Raji (cell line): ENCODE results near the gene CYP4B1.

Experiments
- POLR2A ChIP-seq: IDR thresholded peaks from 2 replicates; pipeline ENCODE4 v1.6.1; 2011; ENCODE audit warnings: low read depth, low read length, control low read depth; ENCODE audit not compliant: insufficient read depth

CYP4B1 gene

DNA sequence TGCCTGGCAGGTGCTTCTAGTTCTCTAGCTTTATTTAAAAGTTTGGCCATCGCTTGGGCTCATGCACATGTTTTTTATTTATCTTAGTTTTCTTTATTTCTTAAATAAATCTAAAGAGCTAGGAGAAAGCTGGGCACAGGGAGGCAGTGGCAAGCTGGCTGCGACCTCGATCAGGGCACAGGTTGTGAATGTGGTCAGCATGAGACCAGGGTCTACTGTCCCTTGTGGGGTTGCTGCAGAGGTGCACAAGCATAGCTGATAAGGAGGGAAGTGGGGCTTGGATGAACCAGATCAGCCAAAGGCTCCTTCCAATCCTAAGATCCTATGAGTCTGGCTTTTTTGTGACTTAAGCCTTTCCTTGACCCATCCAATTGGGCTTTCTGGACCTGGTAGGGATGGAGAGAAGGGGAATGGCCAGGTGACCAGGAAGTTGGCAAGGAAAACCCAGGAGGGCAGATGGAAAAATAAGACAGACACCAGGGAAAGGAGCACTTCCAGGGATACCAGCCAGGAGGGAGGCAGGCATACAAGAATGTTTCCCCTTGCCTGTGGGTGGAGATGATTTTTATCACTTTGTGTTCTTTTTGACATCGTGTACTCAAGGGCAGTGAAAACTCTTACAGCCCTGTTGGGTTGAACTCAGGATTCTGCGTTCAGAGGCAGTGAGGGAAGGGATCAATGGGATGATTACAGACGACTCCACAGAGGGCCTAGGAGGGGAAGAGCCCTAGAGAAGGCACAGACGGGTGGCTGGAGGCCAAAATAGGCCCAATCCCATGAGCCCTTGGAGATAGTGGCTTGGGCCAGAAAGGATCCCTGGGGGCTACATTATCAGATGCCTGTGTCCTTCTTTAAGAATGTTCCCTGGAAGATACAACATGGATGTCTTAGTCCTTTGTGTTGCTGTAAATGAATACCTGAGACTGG is 8.5 kb downstream of the CYP4B1 start:
- TF ChIP-seq POLR2A = no peak

GRCh38 chr1:46809071-46809470 is 10.2 kb downstream of the CYP4B1 start:
- no peak for TF ChIP-seq POLR2A

GRCh38 chr1:46809904-46810303 is 11.1 kb downstream of the CYP4B1 start:
- no peak for TF ChIP-seq POLR2A

DNA sequence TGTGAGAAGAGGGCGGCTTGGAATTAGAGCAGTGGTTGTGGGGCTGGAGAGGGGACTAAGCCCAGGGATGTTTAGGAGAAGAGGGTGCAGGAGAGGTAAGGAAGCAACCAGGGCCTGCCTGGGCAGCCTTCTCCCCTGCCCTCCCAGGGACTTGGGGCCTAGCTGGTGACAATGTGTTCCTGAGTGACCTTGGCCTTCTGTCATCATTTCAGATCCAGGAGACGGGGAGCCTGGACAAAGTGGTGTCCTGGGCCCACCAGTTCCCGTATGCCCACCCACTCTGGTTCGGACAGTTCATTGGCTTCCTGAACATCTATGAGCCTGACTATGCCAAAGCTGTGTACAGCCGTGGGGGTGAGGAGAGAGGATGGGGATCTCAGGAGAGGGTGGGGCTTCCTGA is 11.8 kb downstream of the CYP4B1 start:
- no peak for TF ChIP-seq POLR2A

DNA sequence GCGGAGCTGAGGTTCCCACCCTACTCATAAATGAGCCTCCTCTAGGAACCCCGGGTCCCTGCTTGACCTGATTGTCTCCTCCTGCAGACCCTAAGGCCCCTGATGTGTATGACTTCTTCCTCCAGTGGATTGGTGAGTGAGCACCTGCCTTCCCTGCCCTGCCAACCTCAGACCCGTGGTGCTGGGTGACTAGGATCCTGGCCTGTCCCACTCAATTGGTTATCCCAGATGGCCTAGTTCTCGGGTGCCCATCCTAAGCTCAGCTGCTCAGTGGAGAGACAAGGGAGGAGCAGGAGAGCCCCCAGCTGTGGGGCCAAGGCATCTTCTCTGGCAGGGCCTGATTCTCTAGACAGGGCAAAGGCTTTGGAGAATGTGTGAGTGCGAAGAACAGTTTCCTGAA is 12.2 kb downstream of the CYP4B1 start:
- no peak for TF ChIP-seq POLR2A

GRCh38 chr1:46812065-46812963 is 13.5 kb downstream of the CYP4B1 start:
- TF ChIP-seq POLR2A = no peak

DNA sequence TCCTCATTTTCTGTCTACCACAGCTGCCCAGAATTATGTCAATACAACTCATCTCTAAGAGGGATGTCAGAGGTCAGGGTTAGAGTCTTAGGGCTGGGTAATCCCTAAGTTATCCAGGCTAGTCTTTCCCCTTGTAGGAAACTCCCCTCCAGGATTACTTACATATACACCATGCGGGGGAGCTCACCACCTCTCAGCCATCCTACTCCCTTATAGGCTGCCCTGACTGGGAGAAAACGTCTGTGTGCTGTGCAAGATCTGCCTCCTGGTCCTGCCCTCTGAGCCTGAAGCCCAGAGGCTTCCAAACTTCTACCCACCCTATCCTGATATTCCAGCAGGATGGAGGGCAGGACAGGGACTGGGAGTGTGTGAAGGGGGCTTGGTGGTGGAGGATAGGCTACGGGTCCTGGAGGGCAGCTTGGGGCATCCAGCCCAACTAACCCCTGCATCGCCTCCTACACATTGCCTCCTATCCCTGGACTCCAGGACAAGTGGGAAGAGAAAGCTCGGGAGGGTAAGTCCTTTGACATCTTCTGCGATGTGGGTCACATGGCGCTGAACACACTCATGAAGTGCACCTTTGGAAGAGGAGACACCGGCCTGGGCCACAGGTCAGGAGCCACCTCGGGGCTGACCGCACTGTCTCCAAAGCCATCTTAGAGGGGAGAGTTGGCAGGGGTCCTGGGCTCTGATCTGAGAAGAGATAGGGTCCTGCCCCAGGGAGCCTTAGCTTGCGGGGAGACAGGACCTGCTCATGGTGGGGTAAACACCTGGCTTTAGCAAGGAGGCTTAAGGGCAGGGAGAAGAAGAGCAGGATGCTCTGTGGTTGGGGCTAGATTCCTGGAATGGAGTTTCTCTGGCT is 14.4 kb downstream of the CYP4B1 start:
- no peak for TF ChIP-seq POLR2A

- no peak for TF ChIP-seq POLR2A
Measured at GRCh38 chr1:46813858-46814396, 15.1 kb downstream of the CYP4B1 start.

- TF ChIP-seq POLR2A = no peak
Measured at GRCh38 chr1:46815133-46815532, 16.3 kb downstream of the CYP4B1 start.

GRCh38 chr1:46816930-46817329 is 18.1 kb downstream of the CYP4B1 start:
- no peak for TF ChIP-seq POLR2A

- TF ChIP-seq POLR2A = no peak
Measured at GRCh38 chr1:46817814-46818213, 19.0 kb downstream of the CYP4B1 start.

- no peak for TF ChIP-seq POLR2A
Measured at GRCh38 chr1:46818591-46818990, 19.7 kb downstream of the CYP4B1 start.

DNA sequence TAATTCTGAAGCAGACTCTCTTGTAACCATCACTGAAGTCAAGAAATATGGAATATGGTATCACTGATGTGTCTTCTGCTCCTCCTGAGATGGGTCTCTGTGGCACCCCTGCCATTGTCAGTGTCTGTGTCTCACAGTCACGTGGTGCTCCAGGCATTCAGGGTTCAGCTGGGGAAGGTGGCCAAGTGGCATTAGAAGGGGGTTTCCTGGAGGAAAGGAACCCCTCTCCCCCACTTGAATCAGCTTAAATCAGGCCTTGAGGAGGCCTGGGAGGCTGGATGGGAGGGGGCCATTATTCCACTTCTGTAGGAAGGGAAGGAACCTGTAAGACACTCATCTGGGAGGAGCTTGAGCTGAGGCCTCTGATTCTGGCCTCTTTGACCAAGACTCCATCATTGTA is 20.5 kb downstream of the CYP4B1 start:
- TF ChIP-seq POLR2A = no peak

DNA sequence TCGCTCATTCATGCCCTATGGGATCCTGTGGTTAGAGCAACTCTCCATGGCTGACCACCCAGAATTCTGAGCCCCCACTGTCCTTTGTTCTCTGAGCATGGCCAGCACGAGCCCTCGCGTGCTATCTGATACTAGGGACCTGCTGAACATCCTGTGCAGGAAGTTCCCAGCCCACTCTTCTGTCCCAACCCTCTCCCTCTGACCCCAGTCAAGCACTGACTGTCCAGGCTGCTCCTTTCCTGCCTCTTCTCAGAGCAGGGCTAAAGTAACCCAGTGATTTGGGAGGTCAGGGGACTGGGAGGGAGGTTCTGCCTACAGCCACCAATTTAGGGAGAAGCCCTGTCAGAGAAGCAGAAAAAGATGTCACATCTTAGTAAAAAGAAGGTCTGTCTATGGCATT is 21.2 kb downstream of the CYP4B1 start:
- no peak for TF ChIP-seq POLR2A

GRCh38 chr1:46820560-46821060 is 21.8 kb downstream of the CYP4B1 start:
- TF ChIP-seq POLR2A = no peak

DNA sequence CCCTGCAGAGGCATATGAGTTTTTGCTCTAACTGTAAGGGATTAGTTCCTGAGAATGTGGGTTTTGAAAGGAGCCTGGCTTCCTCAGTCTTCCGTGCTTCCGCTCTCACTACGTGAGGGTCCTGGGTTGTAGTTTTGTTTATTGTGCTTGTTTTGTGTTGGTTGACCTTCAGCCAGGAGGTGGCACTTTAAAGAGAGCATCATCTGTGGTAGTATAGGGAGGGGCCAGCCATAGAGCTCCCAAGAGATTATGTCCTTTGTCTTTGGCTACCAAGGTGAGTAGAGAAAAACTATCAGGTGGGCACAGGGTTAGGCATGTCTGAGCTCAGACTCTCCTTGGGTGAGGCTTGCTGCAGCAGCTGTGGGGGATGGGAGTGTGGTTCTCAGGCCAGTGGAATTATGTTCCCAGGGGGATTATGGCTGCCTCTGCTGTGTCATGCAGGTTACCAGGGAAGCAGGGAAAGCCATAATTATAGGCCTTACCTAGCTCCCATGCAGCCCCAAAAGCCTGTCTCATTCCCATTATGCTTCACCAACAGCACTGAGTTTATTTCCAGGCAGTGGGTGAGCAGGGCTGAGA is 23.5 kb downstream of the CYP4B1 start:
- TF ChIP-seq POLR2A = no peak
